Stimulated activated CD8-positive, alpha-beta memory T cell treated with anti-CD3 and anti-CD28 coated beads, Interleukin-7, amount 100 ng/mL, for 48 hours (primary cell): Measurements from ENCODE around the gene VMO1.
"Not testable (repeated sequence)": the region's sequence is repeated elsewhere in the genome, so short reads cannot be mapped to it uniquely, and the experiment has no call there.

Experiments
- DNase-seq, 2 donors: peaks; one replicate each; pipeline ENCODE4 v3.0.0-alpha.2; 2020; ENCODE audit warnings: low read depth in 1 of 2; ENCODE audit errors: extremely low read depth in 1 of 2

VMO1 gene

GRCh38 chr17:4786106-4786511, at the start of gene VMO1:
TSS of gene VMO1 (minus strand) at chr17:4786364. CDS start at chr17:4786352, 12 bp downstream.
- no peak for DNase-seq

GRCh38 chr17:4834681-4835020, 48.5 kb upstream of the VMO1 start:
- no peak for DNase-seq

- DNase-seq = no peak
Measured at GRCh38 chr17:4833941-4834680, 47.9 kb upstream of the VMO1 start.

GRCh38 chr17:4833178-4833940, 47.2 kb upstream of the VMO1 start, which contains the start of gene MINK1:
TSS of gene MINK1 (plus strand) at chr17:4833340. CDS start at chr17:4833584, 244 bp downstream.
- peak; percentile 77 to 83 for DNase-seq

- not testable (repeated sequence) for DNase-seq
Measured at GRCh38 chr17:4832829-4833177, 46.6 kb upstream of the VMO1 start.

GRCh38 chr17:4827399-4827798, 41.2 kb upstream of the VMO1 start:
- DNase-seq = no peak

- no peak for DNase-seq
Measured at GRCh38 chr17:4823373-4824089, 37.4 kb upstream of the VMO1 start.

- no peak for DNase-seq
Measured at GRCh38 chr17:4822835-4823234, 36.7 kb upstream of the VMO1 start.

GRCh38 chr17:4818276-4818675, 32.1 kb upstream of the VMO1 start:
- DNase-seq = no peak

GRCh38 chr17:4816826-4817225, 30.7 kb upstream of the VMO1 start:
- DNase-seq = no peak

GRCh38 chr17:4815043-4815675, 29.0 kb upstream of the VMO1 start:
- DNase-seq = no peak

GRCh38 chr17:4812690-4813089, 26.5 kb upstream of the VMO1 start:
- no peak for DNase-seq

GRCh38 chr17:4811471-4811870, 25.3 kb upstream of the VMO1 start:
- DNase-seq = no peak

GRCh38 chr17:4810696-4811290, 24.6 kb upstream of the VMO1 start:
- DNase-seq = no peak

- no peak for DNase-seq
Measured at GRCh38 chr17:4808378-4808767, 22.2 kb upstream of the VMO1 start.

GRCh38 chr17:4807605-4808377, 21.6 kb upstream of the VMO1 start:
- DNase-seq = no peak

GRCh38 chr17:4806777-4807604, 20.8 kb upstream of the VMO1 start, which contains the start of gene PLD2:
TSS of gene PLD2 (plus strand) at chr17:4807152. CDS start at chr17:4807773, 621 bp downstream.
- DNase-seq = peak; percentile 78 to 80

- DNase-seq = no peak
Measured at GRCh38 chr17:4806456-4806776, 20.3 kb upstream of the VMO1 start.

GRCh38 chr17:4802228-4802627, 16.1 kb upstream of the VMO1 start, which contains the start of gene C17orf114:
TSS of gene C17orf114 (minus strand) at chr17:4802328.
- DNase-seq = no peak
